Measurements from ENCODE around the gene THRB. TPM values are rescaled to one million over a fixed set of nuclear protein-coding genes. Genes with fewer than 3 reads are reported as not detected.

Gene THRB
- total RNA-seq, 1 donor from 2014 or later = 32.8 TPM

GRCh38 chr3:24343084-24343783 is 151.4 kb downstream of the THRB start:
- no peak overlapping the region for H3K27ac ChIP-seq (replicated peaks)

GRCh38 chr3:24342275-24342674 is 152.4 kb downstream of the THRB start:
- DNase-seq = no peak
- TF ChIP-seq CTCF (IDR thresholded peaks at IDR 0.05; ENCODE audit: borderline replicate concordance) = no peak
- Histone ChIP-seq H3K27ac (replicated peaks) (no peak overlapping the region), H3K27me3 (ENCODE audit: low read depth) (no peaks in the 10 kb centered on the region), H3K9me3 (replicated peaks) (no peaks in the 10 kb centered on the region), H3K4me1 (peaks cover 42% of the 10 kb centered on the region), H3K4me3 (no peak overlapping the region), H3K36me3 (no peaks in the 10 kb centered on the region)
- intact Hi-C loops (cut with micrococcal nuclease) = no loop called here

More at GRCh38 chr3:24343084-24343783, 151.4 kb downstream of the THRB start:
- Histone ChIP-seq H3K9me3 (replicated peaks) (no peaks in the 10 kb centered on the region), H3K4me1 (peaks cover 35% of the 10 kb centered on the region), H3K4me3 (no peak overlapping the region), H3K36me3 (no peaks in the 10 kb centered on the region), H3K27me3 (ENCODE audit: low read depth) (no peaks in the 10 kb centered on the region)
- no peak for TF ChIP-seq CTCF (IDR thresholded peaks at IDR 0.05; ENCODE audit: borderline replicate concordance)
- intact Hi-C loops (cut with micrococcal nuclease) = no loop called here
- DNase-seq = no peak

- no peaks in the 10 kb centered on the region for H3K9me3 ChIP-seq (replicated peaks)
- no peaks in the 10 kb centered on the region for H3K27me3 ChIP-seq (ENCODE audit: low read depth)
- peaks cover 44% of the 10 kb centered on the region for H3K4me1 ChIP-seq
- no peak overlapping the region for H3K27ac ChIP-seq (replicated peaks)
- intact Hi-C loops (cut with micrococcal nuclease) = no loop called here
- no peak for TF ChIP-seq CTCF (IDR thresholded peaks at IDR 0.05; ENCODE audit: borderline replicate concordance)
- H3K4me3 ChIP-seq = no peak overlapping the region
- DNase-seq = no peak
- H3K36me3 ChIP-seq = no peaks in the 10 kb centered on the region
These were observed 153.0 kb downstream of the THRB start for GRCh38 chr3:24341668-24342067.

- no peak for DNase-seq
- peaks cover 44% of the 10 kb centered on the region for H3K4me1 ChIP-seq
- H3K9me3 ChIP-seq (replicated peaks) = no peaks in the 10 kb centered on the region
- H3K27ac ChIP-seq (replicated peaks) = no peak overlapping the region
- no peaks in the 10 kb centered on the region for H3K36me3 ChIP-seq
- no peaks in the 10 kb centered on the region for H3K27me3 ChIP-seq (ENCODE audit: low read depth)
- no peak for TF ChIP-seq CTCF (IDR thresholded peaks at IDR 0.05; ENCODE audit: borderline replicate concordance)
- intact Hi-C loops (cut with micrococcal nuclease) = no loop called here
- no peak overlapping the region for H3K4me3 ChIP-seq
These were observed 153.7 kb downstream of the THRB start for GRCh38 chr3:24340966-24341365.

- Histone ChIP-seq H3K27me3 (ENCODE audit: low read depth) (no peaks in the 10 kb centered on the region), H3K4me1 (peaks cover 40% of the 10 kb centered on the region)
- no peak for TF ChIP-seq CTCF (IDR thresholded peaks at IDR 0.05; ENCODE audit: borderline replicate concordance)
These were observed 154.5 kb downstream of the THRB start for GRCh38 chr3:24340161-24340560.

More at GRCh38 chr3:24340161-24340560, 154.5 kb downstream of the THRB start:
- Histone ChIP-seq H3K36me3 (no peaks in the 10 kb centered on the region), H3K27ac (replicated peaks) (no peak overlapping the region), H3K9me3 (replicated peaks) (no peaks in the 10 kb centered on the region), H3K4me3 (no peak overlapping the region)
- intact Hi-C loops (cut with micrococcal nuclease) = no loop called here
- no peak for DNase-seq
